HG03469 (cell line): Measurements from ENCODE around the gene SPATA21.
"Not testable (repeated sequence)": the region's sequence is repeated elsewhere in the genome, so short reads cannot be mapped to it uniquely, and the experiment has no call there.

ENCODE experiments used
- ATAC-seq: cut with Tn5 transposase; IDR thresholded peaks from one replicate; pipeline ENCODE4 v1.9.1; 2021; ENCODE audit warnings: mild to moderate bottlenecking, moderate library complexity, moderate number of reproducible peaks; ENCODE audit not compliant: unreplicated experiment

The SPATA21 gene

DNA sequence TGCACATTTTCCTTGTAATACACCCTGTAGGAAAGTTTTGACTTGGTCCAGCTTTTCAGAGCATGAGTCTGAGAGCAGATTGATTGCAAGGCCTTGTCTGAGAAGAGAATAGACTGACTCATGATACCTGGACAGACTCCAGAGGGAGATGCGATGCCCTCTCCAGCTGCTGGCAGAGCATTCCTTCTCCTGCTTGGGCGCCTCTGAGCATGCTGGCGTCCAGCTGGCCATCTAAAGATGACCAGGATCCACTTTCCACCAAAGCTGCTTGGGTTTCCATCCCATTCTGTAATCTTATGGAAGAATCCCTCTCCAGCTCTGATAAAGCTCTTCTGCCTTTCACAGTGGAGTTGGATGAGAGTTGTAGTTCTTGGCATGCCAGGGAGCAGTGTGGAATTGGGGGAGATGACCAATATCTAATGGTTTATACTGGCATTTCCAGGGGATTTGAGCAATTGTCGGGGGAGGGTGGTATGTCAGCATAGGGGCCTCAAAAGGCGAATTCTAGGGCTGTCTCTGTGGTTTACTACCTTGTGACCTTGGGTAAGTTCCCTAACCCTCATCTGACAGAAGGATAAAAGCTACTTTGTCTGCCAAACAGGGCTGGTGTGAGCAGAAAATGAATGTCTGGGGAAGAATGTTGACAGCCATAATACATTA, 50.6 kb downstream of the SPATA21 start:
- ATAC-seq = no peak

DNA sequence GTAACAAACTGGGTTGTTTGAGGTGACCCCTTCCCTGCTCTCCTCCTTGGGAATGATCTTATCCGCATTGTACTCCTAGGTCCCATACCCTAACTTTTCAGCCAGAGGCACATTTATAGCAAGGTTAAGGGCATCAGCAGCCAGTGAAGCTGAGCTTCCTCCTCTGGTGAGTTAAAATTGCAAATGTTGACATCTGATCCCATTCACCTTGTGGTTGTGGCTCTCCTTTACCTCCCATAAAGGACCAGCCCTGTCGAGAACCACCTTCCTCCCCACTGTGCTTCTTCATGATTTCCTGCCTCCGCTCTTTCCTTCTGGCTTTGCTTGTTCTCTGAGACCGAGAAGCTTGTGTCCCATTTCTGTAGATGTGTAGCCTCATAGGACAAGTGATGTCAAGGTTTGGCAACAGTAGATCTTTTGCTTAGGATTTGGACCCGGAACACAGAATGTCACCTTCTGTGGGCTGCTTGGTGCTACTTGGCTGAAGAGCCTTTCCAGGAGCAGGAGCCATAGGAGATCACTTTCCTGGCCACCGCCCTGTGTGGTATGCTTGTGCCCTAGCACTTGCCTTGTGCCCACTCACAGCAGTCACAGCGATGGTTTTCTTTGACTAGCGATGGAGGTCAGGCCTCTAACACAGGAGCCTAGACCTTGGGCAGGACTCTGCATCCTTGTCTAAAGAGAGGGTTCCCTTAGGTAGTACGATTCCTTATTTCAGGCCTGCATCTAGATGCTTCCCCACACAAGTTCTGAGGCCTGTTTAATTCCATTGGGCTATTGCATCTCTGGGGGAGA, 51.4 kb downstream of the SPATA21 start:
- ATAC-seq = no peak

DNA sequence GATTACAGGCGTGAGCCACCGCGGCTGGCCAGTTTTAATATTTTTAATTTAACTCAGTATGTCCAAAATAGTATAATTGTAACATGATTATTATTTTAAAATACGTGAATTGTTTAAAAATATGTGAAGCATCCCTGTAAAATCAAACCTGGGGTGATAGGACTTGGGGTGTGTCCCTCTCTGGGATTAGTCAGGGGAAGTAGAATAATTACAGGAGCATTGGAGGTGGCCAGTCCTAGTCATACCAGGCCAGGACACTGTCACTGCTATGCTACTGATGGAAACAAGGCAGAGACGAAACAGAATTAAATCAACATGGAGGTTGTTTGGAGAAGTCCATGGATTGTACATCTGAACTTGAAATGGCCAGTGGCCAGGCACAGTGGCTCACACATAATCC, 53.3 kb downstream of the SPATA21 start:
- ATAC-seq = no peak

DNA sequence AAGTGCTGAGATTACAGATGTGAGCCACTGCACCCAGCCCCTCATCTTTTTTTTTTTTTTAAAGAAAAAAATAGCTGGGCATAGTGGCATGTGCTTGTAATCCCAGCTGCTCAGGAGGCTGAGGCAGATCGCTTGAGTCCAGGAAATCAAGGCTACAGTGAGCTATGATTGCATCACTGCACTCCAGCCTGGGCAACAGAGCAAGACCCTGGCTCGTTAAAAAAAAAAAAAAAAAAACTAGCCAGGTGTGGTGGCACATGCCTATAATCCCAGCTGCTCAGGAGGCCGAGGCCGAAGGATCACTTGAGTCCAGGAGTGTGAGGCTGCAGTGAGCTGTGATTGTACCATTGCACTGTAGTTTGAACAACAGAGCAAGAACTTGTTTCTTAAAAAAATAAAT, 56.4 kb downstream of the SPATA21 start:
- no peak for ATAC-seq

DNA sequence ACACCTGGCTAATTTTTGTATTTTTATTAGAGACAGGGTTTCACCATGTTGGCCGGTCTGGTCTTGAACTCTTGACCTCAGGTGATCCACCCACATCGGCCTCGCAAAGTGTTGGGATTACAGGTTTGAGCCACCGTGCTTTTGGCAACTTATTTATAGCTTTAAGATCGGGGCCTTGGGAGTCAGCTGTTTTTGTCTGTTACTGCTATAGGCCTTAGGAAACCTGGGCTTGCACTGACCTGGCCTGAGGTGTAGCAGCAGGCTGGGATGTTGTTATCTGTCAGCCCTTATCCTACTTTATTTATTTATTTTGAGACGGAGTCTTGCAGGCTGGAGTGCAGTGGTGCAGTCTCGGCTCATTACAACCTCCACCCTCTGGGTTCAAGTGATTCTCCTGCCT, 58.8 kb downstream of the SPATA21 start:
- no peak for ATAC-seq

DNA sequence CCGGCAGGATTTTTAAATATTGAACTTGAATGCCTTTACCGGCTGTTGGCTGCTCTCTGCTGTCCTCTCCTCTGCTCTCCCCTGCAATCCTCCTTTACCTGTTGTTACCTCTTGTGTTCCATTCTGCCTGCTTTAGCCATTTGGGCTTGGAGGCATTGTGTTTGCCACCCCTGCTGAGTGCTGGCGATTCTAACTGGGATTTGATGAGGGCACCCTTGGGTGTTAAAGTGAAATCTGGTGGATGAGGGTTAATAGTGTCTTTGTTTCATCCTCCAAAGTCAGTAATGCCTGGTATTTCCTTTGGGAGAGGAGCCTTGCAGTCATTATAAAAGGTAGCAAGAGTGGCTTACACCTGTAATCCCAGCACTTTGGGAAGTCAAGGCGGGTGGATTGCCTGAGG, 60.3 kb downstream of the SPATA21 start:
- ATAC-seq = no peak

DNA sequence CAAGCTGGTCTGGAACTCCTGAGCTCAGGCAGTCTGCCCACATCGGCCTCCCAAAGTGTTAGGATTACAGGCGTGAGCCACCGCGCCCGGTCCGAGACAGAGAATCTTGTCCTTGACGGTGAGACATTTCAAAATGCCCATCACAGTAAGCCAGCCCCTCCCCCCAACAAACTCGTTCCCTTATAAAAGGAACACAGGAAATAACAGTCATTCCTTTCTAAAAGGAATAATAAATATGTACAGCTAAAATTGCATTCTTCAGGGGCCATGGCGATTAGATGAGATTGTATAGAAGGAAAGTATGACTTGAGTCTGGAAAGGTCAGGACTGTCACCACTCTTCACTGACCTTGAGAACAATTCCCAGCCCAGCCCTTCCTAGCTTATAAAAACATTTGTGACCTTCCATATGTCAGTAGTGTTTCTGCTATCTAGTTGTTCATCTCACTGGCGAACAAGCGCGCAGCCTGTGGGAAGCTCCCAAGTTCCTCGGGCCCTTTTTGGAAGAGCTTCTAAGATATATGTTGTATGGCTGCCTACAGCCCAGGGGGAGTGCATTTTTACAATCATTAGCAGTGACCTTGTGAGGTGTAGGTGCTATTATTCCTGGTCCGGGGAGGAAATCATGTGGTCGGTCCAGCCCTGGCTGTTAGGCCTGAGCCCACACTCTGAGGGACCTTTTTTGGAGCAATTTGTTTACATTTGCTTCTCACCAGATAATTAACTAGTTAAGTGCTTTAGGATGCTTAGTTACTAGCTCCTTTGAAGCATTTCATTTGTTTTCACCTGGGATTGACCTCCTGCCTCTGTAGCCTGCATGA, 61.5 kb downstream of the SPATA21 start:
- no peak for ATAC-seq

DNA sequence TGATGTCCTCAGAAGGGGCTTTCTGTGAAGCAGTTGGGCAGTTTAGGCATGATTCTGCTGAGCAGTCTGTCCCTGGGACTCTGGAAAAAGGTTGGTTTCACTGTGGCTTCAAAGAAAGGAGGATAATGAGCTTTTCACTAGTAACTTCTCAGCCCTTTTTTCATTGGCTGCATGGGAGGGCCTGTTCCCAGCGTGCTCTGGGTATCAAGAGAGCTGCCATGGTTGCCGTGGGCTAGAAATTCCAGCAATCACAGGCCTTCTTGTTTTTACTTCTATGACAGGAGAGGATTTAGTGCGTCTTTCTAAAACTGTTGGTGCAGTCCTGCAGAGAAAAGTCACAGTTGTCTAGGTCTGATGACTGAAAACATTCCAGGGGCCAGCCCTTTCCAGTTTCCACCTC, 63.0 kb downstream of the SPATA21 start:
- ATAC-seq = no peak

DNA sequence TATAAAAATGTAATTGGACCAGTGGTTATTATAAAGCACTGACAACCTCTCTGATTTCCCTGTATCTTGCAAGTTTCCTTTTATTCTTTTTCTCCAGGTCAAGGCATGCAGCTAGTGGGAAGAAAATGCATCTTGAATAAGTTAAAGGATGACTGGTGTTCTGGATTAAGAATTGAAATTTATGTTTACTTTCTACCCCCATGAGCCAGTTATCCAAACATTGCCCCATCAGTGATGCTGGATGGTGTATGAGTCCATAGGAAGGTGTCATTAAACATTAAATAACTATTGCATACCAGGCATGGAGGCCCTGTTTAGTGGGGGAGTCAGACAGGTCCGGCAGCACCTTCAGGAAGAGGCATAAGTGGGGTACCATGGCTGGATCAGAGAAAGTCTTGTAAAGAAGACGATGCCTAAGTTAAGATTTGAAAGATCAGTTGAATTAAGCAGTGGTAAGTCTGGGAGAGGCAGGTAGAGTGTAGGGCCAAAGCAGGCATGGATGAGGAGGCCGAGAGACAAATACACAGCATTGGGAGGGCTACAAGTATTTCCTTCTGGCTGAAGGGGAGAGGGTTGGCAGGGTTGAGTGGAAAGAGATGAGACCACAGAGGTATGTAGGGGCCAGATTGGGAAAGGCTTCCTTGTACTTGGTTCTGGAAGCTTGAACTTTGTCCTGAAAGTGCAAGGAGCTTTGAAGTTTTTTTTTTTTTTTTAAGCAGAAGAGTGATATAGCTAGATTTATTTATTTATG, 64.5 kb downstream of the SPATA21 start:
- ATAC-seq = no peak

DNA sequence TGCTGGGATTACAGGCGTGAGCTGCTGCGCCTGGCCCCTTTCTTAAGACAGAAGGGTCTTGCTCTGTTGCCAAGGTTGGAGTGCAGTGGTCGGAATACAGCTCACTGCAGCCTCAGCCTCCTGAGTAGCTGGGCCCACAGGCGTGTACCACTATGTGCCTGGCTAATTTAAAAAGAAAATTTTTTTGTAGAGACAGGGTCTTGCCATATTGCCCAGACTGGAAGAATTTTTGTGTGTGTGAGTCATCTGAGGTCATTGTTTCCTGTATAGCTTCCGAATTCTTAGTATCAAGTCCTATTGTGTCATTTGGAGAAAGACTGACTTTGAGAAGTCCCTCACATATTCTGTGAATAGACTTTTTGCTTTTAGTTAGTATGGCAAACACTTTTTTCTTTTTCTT, 65.5 kb downstream of the SPATA21 start:
- ATAC-seq = no peak

DNA sequence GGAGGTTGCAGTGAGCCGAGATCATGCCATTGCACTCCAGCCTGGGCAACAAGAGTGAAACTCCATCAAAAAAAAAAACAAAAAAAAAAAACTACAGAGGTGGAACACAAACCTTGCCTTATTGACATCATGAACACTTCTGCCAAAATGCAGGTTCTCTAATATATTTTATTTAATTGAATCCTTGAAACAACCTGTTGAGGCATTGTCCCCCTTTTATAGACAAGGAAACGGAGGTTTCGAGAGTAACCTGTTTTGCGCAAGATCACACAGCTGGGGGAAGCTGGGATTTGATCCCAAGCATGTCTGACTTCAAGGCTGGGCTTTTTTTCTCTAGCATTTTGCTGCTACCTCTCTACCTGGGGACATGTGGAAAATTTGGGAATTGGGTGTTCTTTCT, 67.4 kb downstream of the SPATA21 start:
- ATAC-seq = no peak

DNA sequence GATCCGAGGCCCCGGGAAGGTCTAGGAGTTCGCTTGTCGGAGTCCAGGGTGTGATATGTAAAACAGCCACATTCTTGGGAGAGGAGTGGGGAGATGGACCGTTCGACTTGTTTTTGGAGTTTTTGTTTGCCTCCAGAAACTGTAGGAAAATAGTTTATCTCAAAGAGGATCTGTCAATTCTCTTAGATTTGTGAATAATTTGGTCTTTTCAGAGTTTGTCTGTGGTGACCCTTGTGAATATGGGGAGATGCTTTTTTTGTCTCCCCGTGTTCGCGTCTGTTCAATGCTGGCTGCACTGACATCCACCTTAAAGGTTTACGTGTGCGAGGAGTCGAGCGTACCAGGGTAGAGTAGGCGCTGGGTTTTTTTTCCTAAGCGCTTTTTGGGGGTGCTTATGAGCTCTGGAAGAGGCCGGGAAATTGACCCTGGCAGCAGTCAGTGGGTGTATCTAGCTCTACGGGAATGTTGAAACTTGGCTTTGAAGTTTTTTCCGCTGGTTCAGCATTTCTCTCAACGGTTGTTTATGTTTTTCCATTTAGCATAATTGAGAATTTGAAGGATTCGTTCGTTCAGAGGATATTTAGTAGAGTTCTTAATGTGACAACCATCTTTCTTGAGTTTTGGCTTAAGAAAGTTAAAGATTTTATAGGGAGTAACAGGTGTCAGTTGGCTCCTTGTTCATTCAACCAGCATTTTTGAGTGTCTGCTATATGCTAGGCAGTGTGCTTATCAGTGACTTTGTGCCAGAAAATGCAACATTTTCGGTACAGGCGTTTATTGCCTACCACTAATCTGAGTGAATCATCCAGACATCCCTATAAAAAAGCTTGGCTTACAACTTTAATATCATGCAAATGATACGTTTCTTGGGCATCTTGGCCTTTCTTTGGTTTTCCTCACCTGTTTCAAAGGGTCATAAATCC, 69.0 kb downstream of the SPATA21 start:
- no peak for ATAC-seq

DNA sequence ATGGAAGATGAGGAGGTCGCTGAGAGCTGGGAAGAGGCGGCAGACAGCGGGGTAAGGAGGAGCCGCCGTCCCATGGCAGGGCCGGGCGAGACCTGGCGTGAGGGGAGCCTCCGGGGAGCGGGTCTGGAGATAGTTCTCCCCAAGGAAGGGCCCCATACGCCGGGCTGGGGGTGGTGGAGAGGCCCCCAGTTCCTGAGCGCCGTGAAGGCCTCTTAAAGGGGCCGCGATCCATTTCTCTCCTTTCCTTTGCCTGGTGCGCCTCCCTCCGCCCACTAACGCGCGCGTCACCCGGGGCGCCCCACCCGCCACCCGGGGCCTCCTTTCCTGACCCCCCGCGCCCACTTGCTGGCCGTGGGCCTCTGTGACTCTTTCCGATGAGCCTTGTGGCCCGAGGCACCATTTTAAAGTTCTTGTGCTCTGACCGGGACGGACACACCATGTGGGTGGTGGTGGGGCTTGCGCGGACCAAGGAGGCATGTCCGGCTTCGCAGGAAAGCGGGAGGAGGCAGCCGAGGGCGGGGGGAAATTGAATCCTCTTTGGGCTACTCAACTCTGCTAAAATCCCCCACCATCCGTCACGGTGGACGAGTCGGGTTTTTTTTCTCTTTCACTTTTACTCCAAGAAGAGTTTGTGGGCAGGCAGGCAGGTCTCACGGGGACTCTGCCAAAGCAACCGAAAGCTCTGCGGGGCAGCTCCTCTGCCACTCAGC, 69.8 kb downstream of the SPATA21 start:
- peak; percentile 32 for ATAC-seq

DNA sequence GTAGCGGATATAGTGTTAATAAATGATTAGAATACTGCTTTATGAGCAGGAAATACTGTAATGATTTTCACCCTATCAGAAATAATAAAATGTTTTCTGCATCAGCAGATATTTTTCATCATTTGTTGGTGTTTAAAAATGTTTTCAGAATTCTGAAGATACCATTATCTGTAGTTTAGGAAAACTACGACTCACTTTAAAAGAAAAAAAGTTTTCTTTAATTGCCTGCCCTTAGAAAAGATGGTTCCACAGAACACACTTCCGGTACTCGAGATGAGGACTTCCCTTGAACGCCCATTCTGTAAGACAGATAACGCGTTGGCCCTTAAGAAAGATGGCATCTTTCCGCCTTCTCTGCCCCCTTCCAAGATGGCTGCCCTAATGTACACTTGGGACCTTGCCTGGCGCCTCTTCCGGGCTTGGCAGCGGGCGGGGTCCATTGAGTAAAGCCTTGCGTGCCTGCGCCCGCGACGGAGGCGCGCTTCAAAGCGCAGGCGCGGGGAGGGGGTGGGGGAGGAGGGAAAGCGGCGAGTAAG, 70.4 kb downstream of the SPATA21 start, which contains the start of gene SZRD1:
Gene SZRD1, plus strand, starts transcription at position 521 of the 536 bp plus-strand sequence. CDS start 16 bp downstream, outside the sequence.
- ATAC-seq = peak; percentile 64

DNA sequence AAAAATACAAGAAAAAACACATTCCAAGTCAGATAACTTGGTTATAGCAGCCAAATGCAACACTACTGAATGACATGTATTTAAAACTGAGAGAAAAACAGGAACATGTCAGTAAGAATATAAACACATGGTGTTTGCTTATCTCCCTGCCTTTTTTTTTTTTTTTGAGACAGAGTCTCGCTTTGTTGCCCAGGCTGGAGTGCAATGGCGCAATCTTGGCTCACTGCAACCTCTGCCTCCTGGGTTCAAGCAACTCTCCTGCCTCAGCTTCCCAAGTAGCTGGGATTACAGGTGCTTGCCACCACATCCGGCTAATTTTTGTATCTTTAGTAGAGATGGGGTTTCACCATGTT, 72.1 kb downstream of the SPATA21 start:
- ATAC-seq = not testable (repeated sequence)

DNA sequence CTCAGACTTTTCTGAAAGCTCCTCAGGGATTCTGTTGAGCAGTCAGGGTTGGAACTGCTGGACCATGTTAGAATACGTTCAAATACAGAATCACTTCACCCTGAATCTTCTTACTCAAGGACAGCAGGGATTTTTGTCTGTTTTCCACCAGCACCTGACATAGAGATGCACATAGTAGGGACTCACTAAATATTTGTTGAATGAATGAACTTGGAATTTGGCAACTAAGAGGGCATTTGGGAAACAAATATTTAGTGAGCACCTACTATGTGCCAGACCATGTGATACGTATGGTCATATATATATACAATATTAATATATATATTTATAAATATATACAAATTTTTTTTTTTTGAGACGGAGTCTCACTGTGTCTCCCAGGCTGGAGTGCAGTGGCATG, 80.4 kb downstream of the SPATA21 start:
- no peak for ATAC-seq

DNA sequence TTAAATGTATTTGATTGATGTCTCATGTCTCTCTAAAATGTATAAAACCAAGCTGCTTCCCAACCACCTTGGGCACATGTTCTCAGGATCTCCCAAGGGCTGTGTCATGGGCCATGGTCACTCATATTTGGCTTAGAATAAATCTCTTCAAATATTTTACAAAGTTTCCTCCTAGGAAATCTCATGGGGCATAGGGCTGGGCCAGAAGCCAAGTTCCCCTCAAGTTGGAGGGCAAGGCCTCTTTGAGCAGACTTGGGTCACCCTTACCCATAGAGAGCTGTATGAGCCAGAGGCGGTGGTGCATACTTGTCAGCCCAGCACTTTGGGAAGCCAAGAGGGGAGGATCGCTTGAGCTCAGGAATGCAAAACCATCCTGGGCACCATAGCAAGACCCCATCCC, 82.6 kb downstream of the SPATA21 start:
- no peak for ATAC-seq

DNA sequence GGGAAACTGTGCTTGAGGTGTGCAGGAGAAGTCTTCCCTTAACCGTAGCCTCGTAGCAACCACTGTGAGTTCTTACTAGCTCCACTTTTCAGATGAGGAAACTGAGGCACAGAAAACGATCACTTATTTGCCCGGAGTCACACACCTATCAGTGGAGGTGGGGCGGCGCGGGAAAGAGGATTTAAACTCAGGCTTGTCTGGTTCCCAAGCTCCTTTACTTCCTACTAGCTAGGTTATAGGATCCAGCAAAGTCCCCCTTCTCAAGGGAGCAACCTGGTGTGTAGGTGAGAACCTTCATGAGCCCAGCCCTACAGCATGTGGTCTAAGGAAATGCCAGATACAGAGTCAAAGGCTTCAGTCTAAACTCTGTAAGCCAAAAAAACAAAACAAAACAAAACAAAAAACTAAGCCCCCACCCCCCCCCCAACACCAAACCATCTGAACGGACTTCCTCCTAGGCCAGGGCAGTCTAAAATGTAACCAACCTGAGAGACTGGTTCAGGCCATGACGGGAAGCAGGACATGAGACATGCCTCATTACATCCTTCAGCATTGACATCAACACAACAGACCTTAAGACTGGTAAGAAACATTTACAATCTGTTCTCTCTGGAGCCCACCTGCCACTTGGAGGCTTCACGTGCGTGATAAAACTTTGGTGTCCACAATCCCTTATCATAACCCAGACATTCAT, 84.2 kb downstream of the SPATA21 start:
- no peak for ATAC-seq
